A673 (cell line): ENCODE results near the gene COL4A3. TPM values are rescaled to one million over a fixed set of nuclear protein-coding genes. Genes with fewer than 3 reads are reported as not detected.

ENCODE experiments used
- BruUV-seq: library from RNA; stranded (reverse); fragments of 400-500 nt; replicated peaks from 2 replicates; lab custom pipeline; 2021; lab: Mats Ljungman, UMichigan
- CTCF ChIA-PET: fragments of 300-600 bp; sonication (Branson Sonifier 250); formaldehyde crosslinking; loops from one replicate; lab custom pipeline; 2022; ENCODE audit warnings: antibody characterized with exemption; lab: Charles Lee
- POLR2A ChIA-PET: fragments of 300-600 bp; sonication (Branson Sonifier 250); formaldehyde crosslinking; loops from one replicate; lab custom pipeline; 2022; ENCODE audit warnings: antibody characterized with exemption; ENCODE audit not compliant: low non-redundant PET; lab: Charles Lee
- DNase-seq: peaks from one replicate; pipeline ENCODE4 v3.0.0-alpha.2; 2015; ENCODE audit warnings: low spot score
- H3K27ac ChIP-seq: fragments of 200-600 bp; sonication (generic); 2 replicates; pipeline ENCODE4 v1.5.1; 2016; ENCODE audit warnings: mixed run types, low read depth, mild to moderate bottlenecking, mixed read lengths, antibody characterized with exemption, low read length; ENCODE audit not compliant: poor library complexity, severe bottlenecking
- H3K27me3 ChIP-seq: fragments of 200-600 bp; sonication (generic); replicated peaks from 2 replicates; pipeline ENCODE4 v1.6.1; 2017; ENCODE audit warnings: mixed run types, low read depth, mild to moderate bottlenecking, mixed read lengths, antibody characterized with exemption, low read length; ENCODE audit not compliant: insufficient read depth, poor library complexity
- H3K36me3 ChIP-seq: fragments of 200-600 bp; sonication (generic); 2 replicates; pipeline ENCODE4 v1.6.1; 2016; ENCODE audit warnings: mixed run types, mild to moderate bottlenecking, mixed read lengths, antibody characterized with exemption, low read length; ENCODE audit not compliant: insufficient read depth, poor library complexity, severe bottlenecking
- H3K4me1 ChIP-seq: fragments of 200-600 bp; sonication (generic); 2 replicates; pipeline ENCODE4 v1.6.1; 2017; ENCODE audit warnings: mixed run types, mild to moderate bottlenecking, mixed read lengths, antibody characterized with exemption, low read length; ENCODE audit not compliant: insufficient read depth, poor library complexity, severe bottlenecking
- H3K4me3 ChIP-seq: fragments of 200-600 bp; sonication (generic); 2 replicates; pipeline ENCODE4 v1.5.1; 2016; ENCODE audit warnings: low read depth, mixed run types, mild to moderate bottlenecking, mixed read lengths, low read length; ENCODE audit not compliant: poor library complexity, severe bottlenecking
- H3K9me3 ChIP-seq: fragments of 200-600 bp; sonication (generic); 2 replicates; pipeline ENCODE4 v1.6.1; 2016; ENCODE audit warnings: mixed run types, low read depth, mild to moderate bottlenecking, mixed read lengths, antibody characterized with exemption, low read length; ENCODE audit not compliant: poor library complexity, severe bottlenecking
- CTCF ChIP-seq: fragments of 300-800, 200-600 bp; sonication (generic); conservative IDR thresholded peaks from 2 replicates; pipeline ENCODE4 v1.5.1; 2017; ENCODE audit warnings: low read depth, mild to moderate bottlenecking, antibody characterized with exemption, low read length, moderate library complexity, mixed read lengths
- EZH2 ChIP-seq: fragments of 200-600 bp; sonication (generic); IDR thresholded peaks from 2 replicates; pipeline ENCODE4 v1.6.1; 2017; ENCODE audit warnings: borderline replicate concordance, low read depth, mild to moderate bottlenecking, mixed read lengths, antibody characterized with exemption, low read length; ENCODE audit not compliant: poor library complexity, severe bottlenecking
- intact Hi-C: fragments of 100-400 bp; cut with micrococcal nuclease; formaldehyde crosslinking; loops from one replicate; pipeline ENCODE4 v1.10.0; 2022; ENCODE audit not compliant: unreplicated experiment
- total RNA-seq: library from RNA; stranded (reverse); gene quantifications from 2 replicates; pipeline ENCODE4 v1.2.3, GENCODE V29; 2021

COL4A3 gene
- total RNA-seq, 1 experiment from 2014 or later = not detected

- ChIA-PET POLR2A (no interaction called here), CTCF (no interaction called here)
These were observed 22.3 kb downstream of the COL4A3 start for GRCh38 chr2:227186751-227187150.

DNA sequence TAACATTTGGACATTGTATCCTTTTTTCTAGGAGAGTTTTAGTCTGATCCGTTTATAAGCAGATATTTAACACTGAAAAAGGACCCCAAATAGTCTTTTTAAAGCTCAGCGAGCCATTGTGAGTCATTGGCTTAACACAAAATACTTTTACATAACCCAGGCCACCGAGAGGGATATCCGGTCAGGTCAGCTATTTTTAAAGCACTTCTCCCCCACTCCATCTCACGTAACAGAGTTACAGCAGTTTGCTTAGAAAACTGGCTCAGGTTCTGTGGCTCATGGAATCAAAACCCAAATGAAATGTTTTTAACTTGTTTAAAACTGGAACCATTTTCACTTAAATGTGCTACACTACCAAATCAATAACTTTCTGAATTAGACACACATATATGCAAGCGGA is 23.9 kb downstream of the COL4A3 start:
- ChIA-PET CTCF (no interaction called here), POLR2A (no interaction called here)
- Histone ChIP-seq H3K36me3 (no peaks in the 10 kb centered on the region), H3K27ac (no peak overlapping the region), H3K4me3 (no peak overlapping the region), H3K4me1 (peaks cover 11% of the 10 kb centered on the region), H3K9me3 (no peaks in the 10 kb centered on the region), H3K27me3 (no peaks in the 10 kb centered on the region)
- BruUV-seq = no TSS peak
- intact Hi-C loops = no loop called here
- no peak for TF ChIP-seq CTCF
- TF ChIP-seq EZH2 = no peak
- DNase-seq = no peak

More at GRCh38 chr2:227186751-227187150, 22.3 kb downstream of the COL4A3 start:
- Histone ChIP-seq H3K4me1 (peaks cover 8% of the 10 kb centered on the region), H3K27ac (no peak overlapping the region), H3K36me3 (no peaks in the 10 kb centered on the region), H3K4me3 (no peak overlapping the region), H3K27me3 (no peaks in the 10 kb centered on the region), H3K9me3 (no peaks in the 10 kb centered on the region)
- intact Hi-C loops = no loop called here
- TF ChIP-seq EZH2 = no peak
- BruUV-seq = no TSS peak
- peak; percentile 61 for DNase-seq

DNA sequence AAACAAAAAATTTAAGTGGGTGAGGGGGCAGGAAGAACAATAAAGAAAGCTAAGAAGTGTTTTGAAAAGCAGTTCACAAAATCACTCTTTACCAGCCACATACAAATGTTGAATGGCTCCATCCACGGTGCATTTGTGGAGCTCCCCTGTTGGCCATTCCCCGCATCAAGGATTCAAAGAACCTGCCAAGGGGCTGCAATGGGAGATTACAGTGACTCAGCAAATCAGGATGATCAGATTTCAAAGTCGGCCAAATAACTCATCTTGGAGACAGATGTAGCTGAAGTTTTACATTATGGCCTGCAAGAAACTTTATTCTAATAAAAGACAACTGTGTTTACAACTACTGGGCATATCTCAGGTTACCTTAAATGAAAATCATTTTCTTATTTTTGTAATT is 26.9 kb downstream of the COL4A3 start:
- no peaks in the 10 kb centered on the region for H3K27me3 ChIP-seq
- H3K4me1 ChIP-seq = peaks cover 11% of the 10 kb centered on the region
- BruUV-seq = no TSS peak
- ChIA-PET CTCF (no interaction called here), POLR2A (no interaction called here)
- H3K9me3 ChIP-seq = no peaks in the 10 kb centered on the region
- no peaks in the 10 kb centered on the region for H3K36me3 ChIP-seq
- intact Hi-C loops = no loop called here
- DNase-seq = peak; percentile 59
- H3K4me3 ChIP-seq = no peak overlapping the region
- H3K27ac ChIP-seq = no peak overlapping the region
- TF ChIP-seq EZH2 = no peak
- no peak for TF ChIP-seq CTCF

DNA sequence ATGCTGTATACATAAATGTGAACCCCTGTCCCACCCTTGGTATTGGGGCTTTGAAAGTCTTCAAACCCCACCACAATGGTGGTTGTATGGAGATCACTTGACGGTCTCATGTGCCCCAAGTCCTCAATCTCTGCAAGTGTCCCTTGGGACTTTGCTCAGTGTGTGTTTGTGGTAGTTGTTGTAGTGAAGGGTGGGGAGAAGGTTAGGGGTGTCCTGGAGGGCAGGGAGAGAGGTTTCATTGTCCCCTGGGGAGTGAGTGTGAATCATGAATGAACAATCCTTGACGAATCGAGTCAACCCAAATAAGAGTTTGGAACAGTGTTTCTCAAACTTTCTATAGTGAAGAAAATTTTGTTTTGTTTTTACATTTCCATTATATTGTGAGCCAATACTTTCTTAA is 28.1 kb downstream of the COL4A3 start:
- no TSS peak for BruUV-seq
- Histone ChIP-seq H3K27ac (no peak overlapping the region), H3K9me3 (no peaks in the 10 kb centered on the region), H3K4me3 (no peak overlapping the region), H3K36me3 (no peaks in the 10 kb centered on the region), H3K4me1 (peaks cover 11% of the 10 kb centered on the region), H3K27me3 (no peaks in the 10 kb centered on the region)
- ChIA-PET CTCF (no interaction called here), POLR2A (no interaction called here)
- no peak for TF ChIP-seq EZH2
- TF ChIP-seq CTCF = no peak
- intact Hi-C loops = no loop called here
- DNase-seq = no peak
